Jurkat, Clone E6-1 (cell line): ENCODE data around the gene SMYD3.
"Not testable (repeated sequence)": the region's sequence is repeated elsewhere in the genome, so short reads cannot be mapped to it uniquely, and the experiment has no call there.

Source experiments
- DNase-seq: peaks from one replicate; pipeline ENCODE4 v3.0.0-alpha.2; 2011; ENCODE audit warnings: low read depth, low spot score
- H3K4me3 ChIP-seq: 2 replicates; pipeline ENCODE4 v1.5.1; 2011; ENCODE audit warnings: mild to moderate bottlenecking, low read length, control low read depth, moderate library complexity

The SMYD3 gene

GRCh38 chr1:245978915-245979314 is 528.2 kb downstream of the SMYD3 start:
- no peak overlapping the region for H3K4me3 ChIP-seq
- no peak for DNase-seq

GRCh38 chr1:245972476-245972875 is 534.6 kb downstream of the SMYD3 start:
- DNase-seq, result no peak
- no peak overlapping the region for H3K4me3 ChIP-seq

GRCh38 chr1:245971711-245972085 is 535.4 kb downstream of the SMYD3 start:
- no peak overlapping the region for H3K4me3 ChIP-seq
- DNase-seq, result no peak

GRCh38 chr1:245971076-245971710 is 535.9 kb downstream of the SMYD3 start:
- not testable (repeated sequence) for DNase-seq, H3K4me3 ChIP-seq

GRCh38 chr1:245969283-245969682 is 537.8 kb downstream of the SMYD3 start:
- DNase-seq, result no peak

GRCh38 chr1:245968775-245969174 is 538.3 kb downstream of the SMYD3 start:
- no peak for DNase-seq
- no peak overlapping the region for H3K4me3 ChIP-seq

More at GRCh38 chr1:245969283-245969682, 537.8 kb downstream of the SMYD3 start:
- H3K4me3 ChIP-seq, result no peak overlapping the region

GRCh38 chr1:245965398-245965797 is 541.7 kb downstream of the SMYD3 start:
- DNase-seq, result no peak
- H3K4me3 ChIP-seq, result no peak overlapping the region

- no peak for DNase-seq
- H3K4me3 ChIP-seq, result no peak overlapping the region
These were observed 543.4 kb downstream of the SMYD3 start for GRCh38 chr1:245963649-245964048.

- DNase-seq, result no peak
- no peak overlapping the region for H3K4me3 ChIP-seq
These were observed 544.6 kb downstream of the SMYD3 start for GRCh38 chr1:245962453-245962852.

- H3K4me3 ChIP-seq, result no peak overlapping the region
- no peak for DNase-seq
These were observed 545.9 kb downstream of the SMYD3 start for GRCh38 chr1:245961137-245961540.

GRCh38 chr1:245960171-245960570 is 546.9 kb downstream of the SMYD3 start:
- H3K4me3 ChIP-seq, result no peak overlapping the region
- no peak for DNase-seq

- H3K4me3 ChIP-seq, result no peak overlapping the region
- DNase-seq, result no peak
These were observed 549.1 kb downstream of the SMYD3 start for GRCh38 chr1:245958016-245958415.

- DNase-seq, result no peak
- no peak overlapping the region for H3K4me3 ChIP-seq
These were observed 549.7 kb downstream of the SMYD3 start for GRCh38 chr1:245957427-245957826.

- H3K4me3 ChIP-seq, result no peak overlapping the region
- no peak for DNase-seq
These were observed 550.9 kb downstream of the SMYD3 start for GRCh38 chr1:245956225-245956624.

GRCh38 chr1:245953876-245954660 is 553.0 kb downstream of the SMYD3 start:
- DNase-seq, result no peak
- H3K4me3 ChIP-seq, result peak overlapping the region; percentile 17; the same call in 1 of the 2 replicates

- no peak overlapping the region for H3K4me3 ChIP-seq
- no peak for DNase-seq
These were observed 554.6 kb downstream of the SMYD3 start for GRCh38 chr1:245952383-245953026.

GRCh38 chr1:245948786-245949185 is 558.3 kb downstream of the SMYD3 start:
- DNase-seq, result no peak
- no peak overlapping the region for H3K4me3 ChIP-seq

- no peak overlapping the region for H3K4me3 ChIP-seq
- DNase-seq, result no peak
These were observed 560.2 kb downstream of the SMYD3 start for GRCh38 chr1:245946905-245947304.

- DNase-seq, H3K4me3 ChIP-seq: not testable (repeated sequence)
These were observed 561.9 kb downstream of the SMYD3 start for GRCh38 chr1:245945136-245945535.

GRCh38 chr1:245942856-245943255 is 564.2 kb downstream of the SMYD3 start:
- no peak overlapping the region for H3K4me3 ChIP-seq
- DNase-seq, result peak; percentile 68
